ENCODE measurements around the gene THOC1.

THOC1 gene

GRCh38 chr18:189254-189653 lies 78.6 kb downstream of the THOC1 start:
- Mint-ChIP-seq H3K27ac (no peak overlapping the region), H3K36me3 (ENCODE audit: low read depth) (peaks cover 21% of the 10 kb centered on the region), H3K27me3 (ENCODE audit: low read depth) (no peaks in the 10 kb centered on the region), H3K4me1 (no peaks in the 10 kb centered on the region), H3K4me3 (no peak overlapping the region), H3K9me3 (no peaks in the 10 kb centered on the region)
- no peak for TF ChIP-seq CTCF (IDR thresholded peaks at IDR 0.05; ENCODE audit: unreplicated experiment in 3 of 3)

GRCh38 chr18:183769-184168 lies 84.1 kb downstream of the THOC1 start:
- Mint-ChIP-seq H3K27ac (peak overlapping the region in 2 of 3 experiments; percentile 41 to 49), H3K4me3 (no peak overlapping the region), H3K36me3 (ENCODE audit: low read depth) (peaks cover 44% of the 10 kb centered on the region), H3K4me1 (peaks cover 12% of the 10 kb centered on the region), H3K9me3 (no peaks in the 10 kb centered on the region), H3K27me3 (ENCODE audit: low read depth) (no peaks in the 10 kb centered on the region)
- no peak for TF ChIP-seq CTCF (IDR thresholded peaks at IDR 0.05; ENCODE audit: unreplicated experiment in 3 of 3)

- H3K4me3 Mint-ChIP-seq: no peak overlapping the region
- peaks cover 12% of the 10 kb centered on the region for H3K4me1 Mint-ChIP-seq
- no peaks in the 10 kb centered on the region for H3K27me3 Mint-ChIP-seq (ENCODE audit: low read depth)
- no peaks in the 10 kb centered on the region for H3K9me3 Mint-ChIP-seq
- TF ChIP-seq CTCF (IDR thresholded peaks at IDR 0.05; ENCODE audit: unreplicated experiment in 3 of 3): no peak
- H3K27ac Mint-ChIP-seq: no peak overlapping the region
- H3K36me3 Mint-ChIP-seq (ENCODE audit: low read depth): peaks cover 49% of the 10 kb centered on the region
These were observed 86.1 kb downstream of the THOC1 start for GRCh38 chr18:181711-182110.

GRCh38 chr18:179499-179898 lies 88.3 kb downstream of the THOC1 start:
- Mint-ChIP-seq H3K4me1 (peaks cover 12% of the 10 kb centered on the region), H3K9me3 (no peaks in the 10 kb centered on the region), H3K4me3 (no peak overlapping the region), H3K27ac (no peak overlapping the region), H3K27me3 (ENCODE audit: low read depth) (no peaks in the 10 kb centered on the region), H3K36me3 (ENCODE audit: low read depth) (peaks cover 49% of the 10 kb centered on the region)
- no peak for TF ChIP-seq CTCF (IDR thresholded peaks at IDR 0.05; ENCODE audit: unreplicated experiment in 3 of 3)

- no peak overlapping the region for H3K4me3 Mint-ChIP-seq
- H3K4me1 Mint-ChIP-seq: no peaks in the 10 kb centered on the region
- peak overlapping the region in 1 of 3 experiments; percentile 35 for H3K27ac Mint-ChIP-seq
- H3K27me3 Mint-ChIP-seq (ENCODE audit: low read depth): no peaks in the 10 kb centered on the region
- TF ChIP-seq CTCF (IDR thresholded peaks at IDR 0.05; ENCODE audit: unreplicated experiment in 3 of 3): no peak
- no peaks in the 10 kb centered on the region for H3K9me3 Mint-ChIP-seq
- peaks cover 53% of the 10 kb centered on the region for H3K36me3 Mint-ChIP-seq (ENCODE audit: low read depth)
These were observed 95.5 kb downstream of the THOC1 start for GRCh38 chr18:172361-172760.
